ENCODE results near the gene TRAPPC3L.
A peak's percentile ranks its signal among the peaks of the same experiment; 100 is the strongest.

The TRAPPC3L gene

DNA sequence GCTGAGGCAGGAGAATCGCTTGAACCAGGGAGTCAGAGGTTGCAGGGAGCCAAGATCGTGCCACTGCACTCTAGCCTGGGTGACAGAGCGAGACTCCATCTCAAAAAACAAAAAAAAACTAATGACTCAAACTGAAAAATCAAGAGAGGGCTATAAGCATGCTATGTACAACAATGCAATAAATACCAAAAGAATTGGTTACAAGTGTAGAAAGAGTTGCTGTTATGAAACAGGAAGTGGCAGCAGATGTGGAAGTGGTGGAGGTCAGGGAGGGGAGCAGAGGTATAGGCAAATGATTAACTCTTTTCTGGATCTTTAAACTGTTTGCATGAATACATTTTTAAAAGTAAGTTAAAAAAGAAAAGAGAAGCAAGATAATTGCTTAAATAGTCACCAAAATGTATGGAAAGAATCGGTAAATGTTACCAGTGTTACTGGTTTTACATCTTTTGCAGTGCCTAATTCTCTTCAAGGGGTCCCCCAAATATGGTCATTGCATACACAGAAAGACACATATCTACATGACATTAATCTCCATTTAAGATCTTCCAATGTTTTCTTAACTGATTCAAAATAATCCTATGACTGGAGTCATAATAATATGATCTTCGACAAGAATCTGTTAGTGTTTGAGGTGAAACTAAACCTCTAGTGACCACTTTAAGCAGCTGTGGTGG, 69.3 kb downstream of the TRAPPC3L start:
- Histone ChIP-seq H3K4me3 (ENCODE audit: low read length) (no peak overlapping the region), H3K9ac (ENCODE audit: low read length) (no peak overlapping the region), H3K9me3 (ENCODE audit: control insufficient read depth, low read depth, low read length) (no peaks in the 10 kb centered on the region), H3K27me3 (ENCODE audit: control insufficient read depth, insufficient read depth, low read length) (no peaks in the 10 kb centered on the region), H3K27ac (ENCODE audit: low read length) (no peak overlapping the region), H3K36me3 (ENCODE audit: control insufficient read depth, low read depth, low read length) (no peaks in the 10 kb centered on the region), H3K4me1 (ENCODE audit: control insufficient read depth, low read depth, low read length) (no peaks in the 10 kb centered on the region)

- no peaks in the 10 kb centered on the region for H3K4me1 ChIP-seq (ENCODE audit: control insufficient read depth, low read depth, low read length)
- H3K4me3 ChIP-seq (ENCODE audit: low read length) = no peak overlapping the region
- no peak overlapping the region for H3K27ac ChIP-seq (ENCODE audit: low read length)
- no peaks in the 10 kb centered on the region for H3K9me3 ChIP-seq (ENCODE audit: control insufficient read depth, low read depth, low read length)
- H3K9ac ChIP-seq (ENCODE audit: low read length) = no peak overlapping the region
- H3K36me3 ChIP-seq (ENCODE audit: control insufficient read depth, low read depth, low read length) = no peaks in the 10 kb centered on the region
- H3K27me3 ChIP-seq (ENCODE audit: control insufficient read depth, insufficient read depth, low read length) = no peaks in the 10 kb centered on the region
These were observed 70.3 kb downstream of the TRAPPC3L start for GRCh38 chr6:116475141-116475540.

DNA sequence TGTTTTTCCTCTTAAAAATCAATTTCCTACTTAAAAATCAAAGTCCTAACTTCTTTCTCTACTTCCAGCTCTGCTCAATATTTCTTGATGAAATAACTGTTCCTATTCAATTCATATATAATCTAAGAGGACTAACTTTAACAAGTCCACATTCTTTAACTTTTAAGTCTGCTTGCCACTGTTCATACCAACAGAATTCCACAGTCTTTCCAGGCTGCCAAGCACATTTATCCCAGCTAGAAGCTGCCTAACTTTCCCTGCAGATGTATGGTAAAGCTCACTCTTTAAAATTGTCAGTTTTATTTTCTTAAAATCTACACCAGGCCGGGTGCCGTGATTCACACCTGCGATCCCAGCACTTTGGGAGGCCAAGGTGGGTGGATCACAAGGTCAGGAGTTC, 72.8 kb downstream of the TRAPPC3L start:
- Histone ChIP-seq H3K36me3 (ENCODE audit: control insufficient read depth, low read depth, low read length) (no peaks in the 10 kb centered on the region), H3K9ac (ENCODE audit: low read length) (no peak overlapping the region), H3K27me3 (ENCODE audit: control insufficient read depth, insufficient read depth, low read length) (no peaks in the 10 kb centered on the region), H3K27ac (ENCODE audit: low read length) (no peak overlapping the region), H3K4me1 (ENCODE audit: control insufficient read depth, low read depth, low read length) (no peaks in the 10 kb centered on the region), H3K9me3 (ENCODE audit: control insufficient read depth, low read depth, low read length) (no peaks in the 10 kb centered on the region), H3K4me3 (ENCODE audit: low read length) (no peak overlapping the region)

- Histone ChIP-seq H3K9ac (ENCODE audit: low read length) (no peak overlapping the region), H3K4me1 (ENCODE audit: control insufficient read depth, low read depth, low read length) (no peaks in the 10 kb centered on the region)
These were observed 74.0 kb downstream of the TRAPPC3L start for GRCh38 chr6:116471531-116471930.

GRCh38 chr6:116468293-116468692, 77.2 kb downstream of the TRAPPC3L start:
- H3K27ac ChIP-seq (ENCODE audit: low read length) = no peak overlapping the region
- H3K9ac ChIP-seq (ENCODE audit: low read length) = no peak overlapping the region
- no peaks in the 10 kb centered on the region for H3K9me3 ChIP-seq (ENCODE audit: control insufficient read depth, low read depth, low read length)
- no peak overlapping the region for H3K4me3 ChIP-seq (ENCODE audit: low read length)
- peaks cover 8% of the 10 kb centered on the region for H3K4me1 ChIP-seq (ENCODE audit: control insufficient read depth, low read depth, low read length)
- peaks cover 9% of the 10 kb centered on the region for H3K27me3 ChIP-seq (ENCODE audit: control insufficient read depth, insufficient read depth, low read length)
- no peaks in the 10 kb centered on the region for H3K36me3 ChIP-seq (ENCODE audit: control insufficient read depth, low read depth, low read length)

More at GRCh38 chr6:116471531-116471930, 74.0 kb downstream of the TRAPPC3L start:
- Histone ChIP-seq H3K27me3 (ENCODE audit: control insufficient read depth, insufficient read depth, low read length) (no peaks in the 10 kb centered on the region), H3K27ac (ENCODE audit: low read length) (no peak overlapping the region), H3K4me3 (ENCODE audit: low read length) (no peak overlapping the region), H3K9me3 (ENCODE audit: control insufficient read depth, low read depth, low read length) (no peaks in the 10 kb centered on the region), H3K36me3 (ENCODE audit: control insufficient read depth, low read depth, low read length) (no peaks in the 10 kb centered on the region)

- Histone ChIP-seq H3K27ac (ENCODE audit: low read length) (no peak overlapping the region), H3K9ac (ENCODE audit: low read length) (no peak overlapping the region), H3K36me3 (ENCODE audit: control insufficient read depth, low read depth, low read length) (no peaks in the 10 kb centered on the region), H3K27me3 (ENCODE audit: control insufficient read depth, insufficient read depth, low read length) (peaks cover 16% of the 10 kb centered on the region), H3K4me3 (ENCODE audit: low read length) (no peak overlapping the region), H3K4me1 (ENCODE audit: control insufficient read depth, low read depth, low read length) (peaks cover 11% of the 10 kb centered on the region), H3K9me3 (ENCODE audit: control insufficient read depth, low read depth, low read length) (no peaks in the 10 kb centered on the region)
These were observed 78.0 kb downstream of the TRAPPC3L start for GRCh38 chr6:116467514-116467913.

DNA sequence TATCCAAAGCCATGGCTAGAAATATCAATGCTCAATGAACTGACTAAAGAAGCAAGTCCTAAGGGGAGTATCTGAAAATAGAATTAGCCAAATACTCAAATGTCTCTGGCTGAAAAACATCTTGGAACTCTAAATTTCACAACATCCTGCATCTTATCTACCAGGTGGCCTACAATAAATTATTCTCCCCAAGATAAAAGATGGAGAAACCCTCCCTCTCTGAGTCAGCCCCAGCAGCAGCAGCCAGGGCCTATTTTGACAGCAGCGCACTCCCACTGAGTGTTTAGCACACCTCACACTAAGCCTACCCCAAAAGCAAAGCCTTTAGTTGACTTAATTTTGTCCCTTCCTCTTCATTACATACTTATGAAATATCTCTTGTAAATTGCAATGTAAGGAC, 78.4 kb downstream of the TRAPPC3L start:
- no peak overlapping the region for H3K9ac ChIP-seq (ENCODE audit: low read length)
- H3K27me3 ChIP-seq (ENCODE audit: control insufficient read depth, insufficient read depth, low read length) = peaks cover 21% of the 10 kb centered on the region
- H3K36me3 ChIP-seq (ENCODE audit: control insufficient read depth, low read depth, low read length) = no peaks in the 10 kb centered on the region
- no peak overlapping the region for H3K27ac ChIP-seq (ENCODE audit: low read length)
- peaks cover 13% of the 10 kb centered on the region for H3K4me1 ChIP-seq (ENCODE audit: control insufficient read depth, low read depth, low read length)
- no peak overlapping the region for H3K4me3 ChIP-seq (ENCODE audit: low read length)
- no peaks in the 10 kb centered on the region for H3K9me3 ChIP-seq (ENCODE audit: control insufficient read depth, low read depth, low read length)

GRCh38 chr6:116465246-116465645, 80.2 kb downstream of the TRAPPC3L start:
- H3K36me3 ChIP-seq (ENCODE audit: control insufficient read depth, low read depth, low read length) = no peaks in the 10 kb centered on the region

GRCh38 chr6:116463301-116463700, 82.2 kb downstream of the TRAPPC3L start:
- H3K9me3 ChIP-seq (ENCODE audit: control insufficient read depth, low read depth, low read length) = no peaks in the 10 kb centered on the region
- peaks cover 48% of the 10 kb centered on the region for H3K27me3 ChIP-seq (ENCODE audit: control insufficient read depth, insufficient read depth, low read length)
- no peak overlapping the region for H3K4me3 ChIP-seq (ENCODE audit: low read length)

More at GRCh38 chr6:116465246-116465645, 80.2 kb downstream of the TRAPPC3L start:
- no peak overlapping the region for H3K4me3 ChIP-seq (ENCODE audit: low read length)
- H3K4me1 ChIP-seq (ENCODE audit: control insufficient read depth, low read depth, low read length) = peaks cover 13% of the 10 kb centered on the region
- H3K9me3 ChIP-seq (ENCODE audit: control insufficient read depth, low read depth, low read length) = no peaks in the 10 kb centered on the region
- no peak overlapping the region for H3K27ac ChIP-seq (ENCODE audit: low read length)
- H3K9ac ChIP-seq (ENCODE audit: low read length) = no peak overlapping the region
- H3K27me3 ChIP-seq (ENCODE audit: control insufficient read depth, insufficient read depth, low read length) = peaks cover 39% of the 10 kb centered on the region

DNA sequence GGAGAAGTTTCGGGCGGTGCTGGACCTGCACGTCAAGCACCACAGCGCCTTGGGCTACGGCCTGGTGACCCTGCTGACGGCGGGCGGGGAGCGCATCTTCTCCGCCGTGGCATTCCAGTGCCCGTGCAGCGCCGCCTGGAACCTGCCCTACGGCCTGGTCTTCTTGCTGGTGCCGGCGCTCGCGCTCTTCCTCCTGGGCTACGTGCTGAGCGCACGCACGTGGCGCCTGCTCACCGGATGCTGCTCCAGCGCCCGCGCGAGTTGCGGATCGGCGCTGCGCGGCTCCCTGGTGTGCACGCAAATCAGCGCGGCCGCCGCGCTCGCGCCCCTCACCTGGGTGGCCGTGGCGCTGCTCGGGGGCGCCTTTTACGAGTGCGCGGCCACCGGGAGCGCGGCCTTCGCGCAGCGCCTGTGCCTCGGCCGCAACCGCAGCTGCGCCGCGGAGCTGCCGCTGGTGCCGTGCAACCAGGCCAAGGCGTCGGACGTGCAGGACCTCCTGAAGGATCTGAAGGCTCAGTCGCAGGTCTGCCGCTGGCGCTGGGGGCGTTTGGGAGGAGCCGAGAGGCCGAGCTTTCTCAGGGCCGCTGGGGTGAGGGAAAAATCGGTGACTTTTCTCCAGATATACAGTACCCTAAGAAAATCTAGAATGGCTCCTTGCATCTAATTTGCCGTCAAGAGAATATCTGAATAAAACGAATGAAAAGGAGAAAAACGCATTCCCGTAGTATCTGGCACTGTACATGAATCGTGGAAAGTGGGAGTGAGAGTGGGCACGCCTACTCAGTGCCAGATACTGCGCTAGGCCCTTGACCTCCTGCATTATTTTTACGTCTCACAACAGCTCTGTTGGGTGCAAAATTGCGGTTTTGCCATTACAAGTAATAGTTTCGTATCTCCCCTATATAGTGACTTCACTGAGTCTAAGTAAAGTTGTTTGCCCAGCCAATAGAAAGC, 83.3 kb downstream of the TRAPPC3L start:
- H3K9me3 ChIP-seq (ENCODE audit: control insufficient read depth, low read depth, low read length) = no peaks in the 10 kb centered on the region
- peak overlapping the region; percentile 60 for H3K4me3 ChIP-seq (ENCODE audit: low read length)
- peaks cover 13% of the 10 kb centered on the region for H3K4me1 ChIP-seq (ENCODE audit: control insufficient read depth, low read depth, low read length)
- H3K27me3 ChIP-seq (ENCODE audit: control insufficient read depth, insufficient read depth, low read length) = peaks cover 48% of the 10 kb centered on the region
- H3K27ac ChIP-seq (ENCODE audit: low read length) = no peak overlapping the region
- H3K36me3 ChIP-seq (ENCODE audit: control insufficient read depth, low read depth, low read length) = no peaks in the 10 kb centered on the region
- peak overlapping the region; percentile 42 for H3K9ac ChIP-seq (ENCODE audit: low read length)

More at GRCh38 chr6:116463301-116463700, 82.2 kb downstream of the TRAPPC3L start:
- no peak overlapping the region for H3K9ac ChIP-seq (ENCODE audit: low read length)
- H3K4me1 ChIP-seq (ENCODE audit: control insufficient read depth, low read depth, low read length) = peaks cover 13% of the 10 kb centered on the region
- no peaks in the 10 kb centered on the region for H3K36me3 ChIP-seq (ENCODE audit: control insufficient read depth, low read depth, low read length)
- H3K27ac ChIP-seq (ENCODE audit: low read length) = no peak overlapping the region

GRCh38 chr6:116461331-116461931, 84.1 kb downstream of the TRAPPC3L start, which contains the start of gene CALHM6:
TSS of gene CALHM6 (plus strand) at chr6:116461375. CDS start at chr6:116461930, 555 bp downstream.
- Histone ChIP-seq H3K9me3 (ENCODE audit: control insufficient read depth, low read depth, low read length) (no peaks in the 10 kb centered on the region), H3K4me3 (ENCODE audit: low read length) (peak within 1 kb of the TSS; percentile 60), H3K36me3 (ENCODE audit: control insufficient read depth, low read depth, low read length) (no peaks in the 10 kb centered on the region), H3K27ac (ENCODE audit: low read length) (no peak within 1 kb of the TSS), H3K4me1 (ENCODE audit: control insufficient read depth, low read depth, low read length) (peaks cover 13% of the 10 kb centered on the region), H3K9ac (ENCODE audit: low read length) (peak within 1 kb of the TSS; percentile 42), H3K27me3 (ENCODE audit: control insufficient read depth, insufficient read depth, low read length) (peaks cover 48% of the 10 kb centered on the region)
